ENCODE data around the gene CX3CR1.
"Not testable (repeated sequence)": the region's sequence is repeated elsewhere in the genome, so short reads cannot be mapped to it uniquely, and the experiment has no call there.

CX3CR1 gene

GRCh38 chr3:39279745-39280517 lies at the start of gene CX3CR1:
Gene CX3CR1, minus strand, starts transcription at chr3:39280036. Its CDS starts 13,527 bp downstream, at chr3:39266509.
- DNase-seq (ENCODE audit: low read depth in 2 of 2), result no peak

GRCh38 chr3:39329493-39329892 lies 49.7 kb upstream of the CX3CR1 start, which contains the start of gene CCR8:
Gene CCR8, plus strand, starts transcription at chr3:39329709. Its CDS starts 2,623 bp downstream, at chr3:39332332.
- DNase-seq (ENCODE audit: low read depth in 2 of 2), result no peak

GRCh38 chr3:39327746-39328349 lies 48.0 kb upstream of the CX3CR1 start:
- no peak for DNase-seq (ENCODE audit: low read depth in 2 of 2)

GRCh38 chr3:39327053-39327745 lies 47.4 kb upstream of the CX3CR1 start:
- no peak for DNase-seq (ENCODE audit: low read depth in 2 of 2)

GRCh38 chr3:39325236-39325635 lies 45.4 kb upstream of the CX3CR1 start:
- DNase-seq (ENCODE audit: low read depth in 2 of 2), result no peak

- DNase-seq (ENCODE audit: low read depth in 2 of 2), result no peak
These were observed 43.7 kb upstream of the CX3CR1 start for GRCh38 chr3:39323494-39323893.

- DNase-seq (ENCODE audit: low read depth in 2 of 2), result no peak
These were observed 43.1 kb upstream of the CX3CR1 start for GRCh38 chr3:39322936-39323335.

GRCh38 chr3:39322209-39322715 lies 42.4 kb upstream of the CX3CR1 start:
- DNase-seq (ENCODE audit: low read depth in 2 of 2), result not testable (repeated sequence)

- not testable (repeated sequence) for DNase-seq (ENCODE audit: low read depth in 2 of 2)
These were observed 41.7 kb upstream of the CX3CR1 start for GRCh38 chr3:39321574-39321983.

- DNase-seq (ENCODE audit: low read depth in 2 of 2), result no peak
These were observed 39.4 kb upstream of the CX3CR1 start for GRCh38 chr3:39319249-39319648.

GRCh38 chr3:39318301-39318700 lies 38.5 kb upstream of the CX3CR1 start:
- no peak for DNase-seq (ENCODE audit: low read depth in 2 of 2)

GRCh38 chr3:39317571-39318169 lies 37.8 kb upstream of the CX3CR1 start:
- DNase-seq (ENCODE audit: low read depth in 2 of 2), result no peak

GRCh38 chr3:39315420-39315819 lies 35.6 kb upstream of the CX3CR1 start:
- DNase-seq (ENCODE audit: low read depth in 2 of 2), result no peak

GRCh38 chr3:39313289-39313688 lies 33.5 kb upstream of the CX3CR1 start:
- DNase-seq (ENCODE audit: low read depth in 2 of 2), result no peak

- DNase-seq (ENCODE audit: low read depth in 2 of 2), result no peak
These were observed 22.3 kb upstream of the CX3CR1 start for GRCh38 chr3:39302178-39302577.

GRCh38 chr3:39299279-39299678 lies 19.4 kb upstream of the CX3CR1 start:
- DNase-seq (ENCODE audit: low read depth in 2 of 2), result no peak

GRCh38 chr3:39296197-39297077 lies 16.6 kb upstream of the CX3CR1 start:
- DNase-seq (ENCODE audit: low read depth in 2 of 2), result no peak

- no peak for DNase-seq (ENCODE audit: low read depth in 2 of 2)
These were observed 15.4 kb upstream of the CX3CR1 start for GRCh38 chr3:39295184-39295775.

- DNase-seq (ENCODE audit: low read depth in 2 of 2), result no peak
These were observed 14.8 kb upstream of the CX3CR1 start for GRCh38 chr3:39294446-39295183.

- no peak for DNase-seq (ENCODE audit: low read depth in 2 of 2)
These were observed 13.1 kb upstream of the CX3CR1 start for GRCh38 chr3:39292961-39293360.
